Fibroblast of lung (primary cell): Measurements from ENCODE around the gene LRGUK.

ENCODE experiments used
- EZH2 ChIP-seq: IDR thresholded peaks from 2 replicates; pipeline ENCODE4 v1.5.1; 2012; ENCODE audit warnings: low read length, control low read depth, mild to moderate bottlenecking; ENCODE audit errors: missing control alignments
- TF ChIP-seq, protein P1 (sequence below), 2 donors: IDR thresholded peaks in 1 of 2; conservative IDR thresholded peaks in 1 of 2; 1 replicate in 1 of 2; 2 replicates in 1 of 2; pipeline ENCODE4 v1.5.1; 2011 to 2012; ENCODE audit warnings: low read length in 2 of 2, control low read depth in 1 of 2, inconsistent platforms in 1 of 2, low read depth in 1 of 2, mild to moderate bottlenecking in 1 of 2

DNA sequence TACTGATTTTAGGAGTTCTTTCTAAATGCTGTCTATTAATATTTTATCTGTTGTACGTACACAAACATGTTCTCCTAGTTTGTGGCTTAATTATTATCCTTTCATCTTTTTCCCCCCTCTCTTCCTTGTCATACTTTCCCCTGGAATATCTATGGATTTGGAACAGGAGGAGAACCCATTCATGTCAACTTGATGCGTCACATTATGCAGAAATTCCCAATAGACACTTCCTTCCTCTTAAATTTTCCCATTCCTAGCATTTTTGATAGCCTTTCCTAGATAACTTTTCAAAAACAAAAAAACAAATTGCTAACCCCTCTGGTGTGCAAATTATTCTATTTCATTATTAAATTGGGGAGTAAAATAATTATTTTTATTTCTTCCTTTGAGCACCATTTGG lies 153.4 kb downstream of the LRGUK start:
- TF ChIP-seq EZH2: no peak
- TF ChIP-seq, protein P1, sequence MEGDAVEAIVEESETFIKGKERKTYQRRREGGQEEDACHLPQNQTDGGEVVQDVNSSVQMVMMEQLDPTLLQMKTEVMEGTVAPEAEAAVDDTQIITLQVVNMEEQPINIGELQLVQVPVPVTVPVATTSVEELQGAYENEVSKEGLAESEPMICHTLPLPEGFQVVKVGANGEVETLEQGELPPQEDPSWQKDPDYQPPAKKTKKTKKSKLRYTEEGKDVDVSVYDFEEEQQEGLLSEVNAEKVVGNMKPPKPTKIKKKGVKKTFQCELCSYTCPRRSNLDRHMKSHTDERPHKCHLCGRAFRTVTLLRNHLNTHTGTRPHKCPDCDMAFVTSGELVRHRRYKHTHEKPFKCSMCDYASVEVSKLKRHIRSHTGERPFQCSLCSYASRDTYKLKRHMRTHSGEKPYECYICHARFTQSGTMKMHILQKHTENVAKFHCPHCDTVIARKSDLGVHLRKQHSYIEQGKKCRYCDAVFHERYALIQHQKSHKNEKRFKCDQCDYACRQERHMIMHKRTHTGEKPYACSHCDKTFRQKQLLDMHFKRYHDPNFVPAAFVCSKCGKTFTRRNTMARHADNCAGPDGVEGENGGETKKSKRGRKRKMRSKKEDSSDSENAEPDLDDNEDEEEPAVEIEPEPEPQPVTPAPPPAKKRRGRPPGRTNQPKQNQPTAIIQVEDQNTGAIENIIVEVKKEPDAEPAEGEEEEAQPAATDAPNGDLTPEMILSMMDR (conservative IDR thresholded peaks at IDR 0.05 in 1 of 2, IDR thresholded peaks at IDR 0.05 in 1 of 2; ENCODE audit: low read depth in 1 of 2, low read length in 2 of 2): no peak
